ENCODE measurements around the gene CAPN12.

The CAPN12 gene

DNA sequence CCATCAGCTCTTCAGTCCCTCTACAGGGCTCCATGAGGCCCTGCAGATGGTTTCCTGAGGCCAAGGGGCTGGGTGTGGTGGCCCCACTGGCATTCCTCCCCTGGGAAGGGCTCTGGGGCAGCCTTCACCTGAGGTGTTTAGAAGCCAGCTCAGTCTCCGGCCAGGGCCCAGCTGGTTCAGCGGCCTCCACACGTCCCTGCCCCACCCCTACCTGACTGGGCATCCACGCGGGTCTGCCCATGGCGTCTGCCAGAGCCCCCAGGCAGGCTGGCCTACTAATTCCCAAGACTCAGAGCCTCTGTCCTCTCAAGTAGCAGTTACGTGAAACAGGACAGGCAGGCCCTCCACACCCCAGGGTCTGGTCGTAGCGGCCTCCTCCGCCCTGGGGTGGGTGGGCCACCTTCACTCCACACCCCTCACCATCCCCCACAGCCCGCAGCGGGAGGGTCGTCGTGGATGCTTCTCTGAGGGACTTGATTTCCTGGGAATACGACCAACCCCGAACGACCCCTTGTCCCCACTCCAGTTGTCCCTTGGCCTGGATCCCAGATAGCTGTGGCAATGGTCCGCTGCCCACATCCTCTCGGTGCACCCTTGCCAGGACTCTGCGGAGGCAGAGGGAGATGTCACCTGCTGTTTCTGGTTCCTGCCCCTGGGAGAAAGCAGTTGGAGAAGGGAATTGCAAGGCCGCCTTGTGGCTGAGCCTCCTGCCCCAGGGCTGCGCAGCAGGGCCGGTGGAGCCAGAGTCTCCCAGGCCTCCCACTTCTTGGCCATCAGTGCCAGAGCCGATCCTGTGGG is 24.3 kb downstream of the CAPN12 start:
- TF ChIP-seq POLR2AphosphoS5 (IDR thresholded peaks at IDR 0.05; ENCODE audit: low read depth, low read length) (no peak), SPI1 (IDR thresholded peaks at IDR 0.05; ENCODE audit: low read depth, low read length) (no peak), POLR2A (IDR thresholded peaks at IDR 0.05; ENCODE audit: low read depth, low read length) (no peak), POU2F2 (IDR thresholded peaks at IDR 0.05; ENCODE audit: low read depth, low read length) (no peak), PAX5 (IDR thresholded peaks at IDR 0.05; ENCODE audit: insufficient read depth, low read length, severe bottlenecking) (no peak), TAF1 (IDR thresholded peaks at IDR 0.05; ENCODE audit: low read depth, low read length) (no peak)
- DNase-seq (ENCODE audit: insufficient read length, low spot score): no peak
- no peak for FAIRE-seq

DNA sequence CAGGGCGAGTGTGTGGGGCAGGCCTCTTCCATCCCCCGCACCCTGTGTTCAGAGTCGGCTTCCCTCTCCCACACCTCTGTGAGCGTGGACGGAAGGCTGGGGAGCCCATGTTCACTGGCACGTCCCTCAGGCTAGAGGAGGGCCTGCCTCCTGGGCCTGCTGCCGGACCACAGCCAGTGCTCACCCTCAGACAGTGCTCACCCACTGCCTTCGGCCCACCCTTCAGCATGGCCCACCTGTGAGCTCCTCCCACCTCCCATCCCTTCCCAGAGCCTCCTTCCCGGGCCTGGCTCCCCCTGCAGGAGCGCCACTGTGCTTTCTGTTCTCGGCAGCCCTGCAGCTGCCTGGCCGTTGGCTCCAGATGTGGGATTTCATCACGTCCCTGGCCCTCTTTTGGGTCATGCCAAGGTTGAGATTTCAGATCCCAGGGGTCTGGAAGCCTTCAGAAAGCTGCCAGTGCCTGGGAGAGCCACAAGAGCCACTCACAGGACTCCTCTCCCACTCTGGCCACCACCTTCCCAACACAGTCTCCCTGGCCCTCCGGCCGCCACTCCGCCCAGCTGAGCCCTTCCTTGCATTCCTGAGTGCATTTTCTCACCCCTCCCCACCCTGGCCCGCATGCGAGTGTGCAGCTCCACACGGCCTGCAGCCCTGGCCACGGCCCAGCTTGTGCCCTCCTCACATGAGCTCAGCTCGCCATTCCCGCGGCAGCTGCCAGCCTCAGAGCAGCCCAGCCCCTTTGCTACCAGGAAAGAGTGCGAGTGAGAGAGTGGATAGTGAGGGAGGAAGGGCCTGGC is 25.3 kb downstream of the CAPN12 start:
- FAIRE-seq: no peak
- DNase-seq (ENCODE audit: insufficient read length, low spot score): no peak
- TF ChIP-seq POU2F2 (IDR thresholded peaks at IDR 0.05; ENCODE audit: low read depth, low read length) (no peak), PAX5 (IDR thresholded peaks at IDR 0.05; ENCODE audit: insufficient read depth, low read length, severe bottlenecking) (no peak), POLR2AphosphoS5 (IDR thresholded peaks at IDR 0.05; ENCODE audit: low read depth, low read length) (no peak), SPI1 (IDR thresholded peaks at IDR 0.05; ENCODE audit: low read depth, low read length) (no peak)

DNA sequence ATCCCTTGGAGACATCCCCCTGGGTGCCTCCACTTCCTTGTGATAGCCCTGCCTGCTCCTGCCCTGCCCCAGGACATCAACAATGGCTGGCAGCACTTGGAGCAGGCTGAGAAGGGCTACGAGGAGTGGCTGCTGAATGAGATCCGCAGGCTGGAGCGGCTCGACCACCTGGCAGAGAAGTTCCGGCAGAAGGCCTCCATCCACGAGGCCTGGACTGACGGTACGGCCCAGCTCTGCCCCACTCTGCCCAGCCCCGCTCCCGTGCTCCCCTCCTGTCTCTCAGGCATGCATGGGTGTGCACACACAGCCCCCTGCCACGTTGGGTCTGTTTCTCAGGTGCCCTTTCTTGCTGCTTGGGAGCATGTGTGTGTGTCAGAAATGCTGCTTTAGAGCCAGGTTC is 26.4 kb downstream of the CAPN12 start:
- FAIRE-seq (no peak), DNase-seq (ENCODE audit: insufficient read length, low spot score) (no peak)
- TF ChIP-seq SPI1 (IDR thresholded peaks at IDR 0.05; ENCODE audit: low read depth, low read length) (no peak), POLR2A (IDR thresholded peaks at IDR 0.05; ENCODE audit: low read depth, low read length) (no peak), POU2F2 (IDR thresholded peaks at IDR 0.05; ENCODE audit: low read depth, low read length) (no peak), POLR2AphosphoS5 (IDR thresholded peaks at IDR 0.05; ENCODE audit: low read depth, low read length) (no peak), PAX5 (IDR thresholded peaks at IDR 0.05; ENCODE audit: insufficient read depth, low read length, severe bottlenecking) (no peak), TAF1 (IDR thresholded peaks at IDR 0.05; ENCODE audit: low read depth, low read length) (no peak)

DNA sequence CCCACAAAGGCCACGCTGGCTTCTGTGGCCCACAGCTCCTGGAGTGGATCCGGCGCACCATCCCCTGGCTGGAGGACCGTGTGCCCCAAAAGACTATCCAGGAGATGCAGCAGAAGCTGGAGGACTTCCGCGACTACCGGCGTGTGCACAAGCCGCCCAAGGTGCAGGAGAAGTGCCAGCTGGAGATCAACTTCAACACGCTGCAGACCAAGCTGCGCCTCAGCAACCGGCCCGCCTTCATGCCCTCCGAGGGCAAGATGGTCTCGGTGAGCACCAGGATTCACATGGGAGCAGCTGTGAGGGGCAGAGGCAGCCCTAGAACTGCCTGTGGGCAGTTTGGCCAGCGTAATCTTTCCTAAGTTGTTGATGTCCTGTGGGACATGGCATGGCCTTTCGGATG is 27.2 kb downstream of the CAPN12 start:
- DNase-seq (ENCODE audit: insufficient read length, low spot score) (no peak), FAIRE-seq (no peak)
- TF ChIP-seq TAF1 (IDR thresholded peaks at IDR 0.05; ENCODE audit: low read depth, low read length): no peak
- TF ChIP-seq POLR2AphosphoS5 (IDR thresholded peaks at IDR 0.05; ENCODE audit: low read depth, low read length): no peak
- no peak for TF ChIP-seq SPI1 (IDR thresholded peaks at IDR 0.05; ENCODE audit: low read depth, low read length)
- TF ChIP-seq POU2F2 (IDR thresholded peaks at IDR 0.05; ENCODE audit: low read depth, low read length): no peak
- no peak for TF ChIP-seq POLR2A (IDR thresholded peaks at IDR 0.05; ENCODE audit: low read depth, low read length)
- TF ChIP-seq PAX5 (IDR thresholded peaks at IDR 0.05; ENCODE audit: insufficient read depth, low read length, severe bottlenecking): no peak

DNA sequence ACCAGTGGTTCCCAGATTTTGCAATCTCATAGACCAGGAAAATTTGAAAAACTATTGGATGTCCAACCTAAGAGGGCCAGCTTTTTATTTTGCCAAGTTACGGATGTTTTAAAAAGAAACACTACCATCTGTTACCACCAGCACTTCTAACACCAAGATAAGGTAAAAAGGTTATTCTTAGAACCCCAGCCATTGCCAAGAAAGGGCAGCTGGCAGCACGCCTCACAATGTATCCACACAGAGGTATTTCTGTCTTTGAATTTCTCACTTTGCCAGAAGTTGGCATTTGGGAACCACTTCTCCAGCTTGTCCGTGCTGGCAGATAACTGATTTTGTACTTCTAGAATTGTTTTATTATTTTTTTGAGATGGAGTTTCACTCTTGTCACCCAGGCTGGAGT is 28.7 kb downstream of the CAPN12 start:
- DNase-seq (ENCODE audit: insufficient read length, low spot score) (no peak), FAIRE-seq (no peak)
- TF ChIP-seq TAF1 (IDR thresholded peaks at IDR 0.05; ENCODE audit: low read depth, low read length) (no peak), POLR2A (IDR thresholded peaks at IDR 0.05; ENCODE audit: low read depth, low read length) (no peak), SPI1 (IDR thresholded peaks at IDR 0.05; ENCODE audit: low read depth, low read length) (no peak), PAX5 (IDR thresholded peaks at IDR 0.05; ENCODE audit: insufficient read depth, low read length, severe bottlenecking) (no peak), POLR2AphosphoS5 (IDR thresholded peaks at IDR 0.05; ENCODE audit: low read depth, low read length) (no peak), POU2F2 (IDR thresholded peaks at IDR 0.05; ENCODE audit: low read depth, low read length) (no peak)

DNA sequence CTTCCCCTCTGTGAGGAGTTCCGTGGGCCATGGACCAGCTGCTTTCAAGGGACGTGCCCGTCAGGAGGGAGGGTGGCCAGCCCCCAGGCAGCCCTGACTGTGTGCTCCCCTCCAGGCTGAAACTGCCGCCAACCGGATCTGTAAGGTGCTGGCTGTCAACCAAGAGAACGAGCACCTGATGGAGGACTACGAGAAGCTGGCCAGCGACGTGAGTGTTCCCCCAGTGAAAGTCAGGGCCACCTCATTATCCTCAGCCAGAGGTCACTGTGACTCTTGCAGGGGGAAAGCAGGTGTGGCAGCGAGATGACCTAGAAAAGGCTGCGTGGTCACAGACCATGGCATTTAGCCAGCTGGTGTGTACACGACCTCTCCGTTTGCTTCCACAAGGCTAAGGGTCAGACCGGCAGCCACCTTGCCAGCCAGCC is 29.9 kb downstream of the CAPN12 start:
- no peak for TF ChIP-seq SPI1 (IDR thresholded peaks at IDR 0.05; ENCODE audit: low read depth, low read length)
- TF ChIP-seq TAF1 (IDR thresholded peaks at IDR 0.05; ENCODE audit: low read depth, low read length): no peak
- TF ChIP-seq POLR2A (IDR thresholded peaks at IDR 0.05; ENCODE audit: low read depth, low read length): no peak
- no peak for TF ChIP-seq POLR2AphosphoS5 (IDR thresholded peaks at IDR 0.05; ENCODE audit: low read depth, low read length)
- TF ChIP-seq PAX5 (IDR thresholded peaks at IDR 0.05; ENCODE audit: insufficient read depth, low read length, severe bottlenecking): no peak
- no peak for TF ChIP-seq POU2F2 (IDR thresholded peaks at IDR 0.05; ENCODE audit: low read depth, low read length)
- FAIRE-seq (no peak), DNase-seq (ENCODE audit: insufficient read length, low spot score) (no peak)

DNA sequence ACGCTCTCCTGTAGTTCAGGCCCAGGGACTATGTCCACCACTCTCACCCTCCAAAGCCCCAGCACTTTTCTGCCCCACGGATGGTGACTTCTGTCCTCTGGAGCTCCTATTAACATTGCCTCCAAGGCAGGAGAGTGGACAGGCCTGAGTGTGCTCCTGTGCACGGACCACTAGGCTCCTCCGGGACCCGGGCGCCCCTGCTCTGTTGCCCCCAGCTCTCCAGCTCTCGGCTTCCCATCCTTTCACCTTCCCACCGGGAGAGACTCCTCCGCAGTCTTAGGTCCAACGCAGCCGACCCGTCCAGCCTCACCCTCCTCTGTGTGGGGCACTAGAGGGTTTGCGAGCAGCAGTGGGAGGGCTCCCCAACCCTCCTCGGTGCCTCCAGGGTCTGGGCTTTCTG is 30.4 kb downstream of the CAPN12 start:
- FAIRE-seq: no peak
- no peak for DNase-seq (ENCODE audit: insufficient read length, low spot score)
- TF ChIP-seq TAF1 (IDR thresholded peaks at IDR 0.05; ENCODE audit: low read depth, low read length) (no peak), PAX5 (IDR thresholded peaks at IDR 0.05; ENCODE audit: insufficient read depth, low read length, severe bottlenecking) (no peak), POLR2AphosphoS5 (IDR thresholded peaks at IDR 0.05; ENCODE audit: low read depth, low read length) (no peak), SPI1 (IDR thresholded peaks at IDR 0.05; ENCODE audit: low read depth, low read length) (no peak), POLR2A (IDR thresholded peaks at IDR 0.05; ENCODE audit: low read depth, low read length) (0 out of 2 replicates have a peak, but pooled peaks have one; percentile 0), POU2F2 (IDR thresholded peaks at IDR 0.05; ENCODE audit: low read depth, low read length) (no peak)

DNA sequence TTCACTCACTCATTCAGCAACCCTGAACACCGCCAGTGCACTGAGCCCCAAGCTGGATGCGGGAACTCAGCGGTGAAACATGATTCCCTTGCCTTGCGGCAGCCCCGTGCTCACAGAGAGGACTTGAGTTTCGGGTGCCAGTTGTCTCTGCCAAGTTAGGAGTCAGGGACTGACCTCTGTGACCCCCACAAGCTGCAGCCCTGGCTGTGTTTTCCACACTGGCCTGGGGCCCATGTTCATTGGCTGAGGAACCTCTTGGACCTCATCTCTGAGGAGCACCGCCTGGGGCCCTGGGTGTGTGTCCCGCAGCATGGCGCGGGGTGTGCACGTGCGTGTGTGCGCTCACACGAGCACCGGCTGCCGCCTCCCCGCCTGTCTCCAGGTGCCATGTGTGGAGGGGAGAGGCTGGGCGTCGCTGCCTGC is 31.0 kb downstream of the CAPN12 start:
- DNase-seq (ENCODE audit: insufficient read length, low spot score) (no peak), FAIRE-seq (no peak)
- TF ChIP-seq POU2F2 (IDR thresholded peaks at IDR 0.05; ENCODE audit: low read depth, low read length): no peak

DNA sequence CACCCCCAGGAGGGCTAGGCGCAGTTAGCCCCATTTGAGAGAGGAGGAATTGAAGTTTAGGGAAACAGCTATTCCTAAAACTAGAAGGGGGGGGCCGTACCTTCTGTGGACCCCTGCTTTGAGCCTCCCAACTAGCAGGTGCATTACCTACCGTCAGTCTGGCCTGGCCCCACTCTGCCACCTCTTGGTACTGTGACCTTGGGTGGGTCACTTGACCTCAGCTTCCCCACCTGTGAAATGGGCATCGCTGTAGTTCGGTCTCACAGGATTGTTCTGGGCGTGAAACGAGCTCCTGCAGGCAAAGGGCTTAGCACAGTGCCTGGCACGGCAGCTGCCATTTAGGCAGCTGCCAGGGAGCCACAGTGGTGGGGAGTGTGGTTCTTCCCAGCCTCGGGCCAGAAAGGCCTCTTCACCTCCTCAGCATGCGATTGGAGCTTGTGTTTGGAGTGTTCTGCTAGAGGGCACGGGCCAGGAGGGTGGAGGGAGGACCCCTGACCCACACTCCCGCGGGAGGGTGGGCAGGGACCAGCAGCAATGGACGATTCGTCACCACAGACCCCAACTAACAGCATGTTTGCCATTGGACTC is 32.0 kb downstream of the CAPN12 start:
- DNase-seq (ENCODE audit: insufficient read length, low spot score) (no peak), FAIRE-seq (no peak)
- no peak for TF ChIP-seq POLR2AphosphoS5 (IDR thresholded peaks at IDR 0.05; ENCODE audit: low read depth, low read length)
- TF ChIP-seq SPI1 (IDR thresholded peaks at IDR 0.05; ENCODE audit: low read depth, low read length): no peak
- no peak for TF ChIP-seq POLR2A (IDR thresholded peaks at IDR 0.05; ENCODE audit: low read depth, low read length)
